ENCODE measurements around the gene GALNT18. TPM values are rescaled to one million over a fixed set of nuclear protein-coding genes. Genes with fewer than 3 reads are reported as not detected.

Gene GALNT18
- total RNA-seq, 2 experiments from 2014 or later = 6.8 to 7.4 TPM

DNA sequence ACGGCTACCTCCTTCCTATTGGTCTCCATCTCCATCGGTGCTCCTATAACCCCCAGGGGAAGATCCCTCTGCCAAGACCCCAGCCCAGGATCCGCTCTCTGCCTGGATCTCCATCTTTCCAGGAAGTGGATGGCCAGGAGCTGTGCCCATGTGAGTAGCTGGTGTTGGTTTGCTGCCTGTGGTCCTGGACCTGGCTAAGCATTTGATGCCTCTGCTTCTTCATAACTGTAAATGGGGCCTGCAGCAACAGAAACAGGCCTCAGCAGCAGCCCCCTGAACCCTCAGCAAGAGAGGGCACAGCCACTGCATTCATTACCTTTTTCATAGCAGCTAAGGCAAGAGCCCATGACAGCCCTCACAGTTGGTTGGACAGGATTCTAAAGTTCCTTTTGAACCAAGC, 242.1 kb downstream of the GALNT18 start:
- ChIA-PET CTCF (no interaction called here), POLR2A (interaction anchor here (0.7 kb wide), 1 partner anchor 19 kb away, joined by 3 read pairs; no protein-coding TSS in a partner anchor)
- ATAC-seq (no peak), DNase-seq (no peak)
- Mint-ChIP-seq H3K4me1 (ENCODE audit: low read depth) (no peaks in the 10 kb centered on the region), H3K27me3 (no peaks in the 10 kb centered on the region), H3K27ac (no peak overlapping the region), H3K4me3 (no peak overlapping the region), H3K9me3 (no peaks in the 10 kb centered on the region), H3K36me3 (ENCODE audit: low read depth) (no peaks in the 10 kb centered on the region)
- TF ChIP-seq, protein P1, sequence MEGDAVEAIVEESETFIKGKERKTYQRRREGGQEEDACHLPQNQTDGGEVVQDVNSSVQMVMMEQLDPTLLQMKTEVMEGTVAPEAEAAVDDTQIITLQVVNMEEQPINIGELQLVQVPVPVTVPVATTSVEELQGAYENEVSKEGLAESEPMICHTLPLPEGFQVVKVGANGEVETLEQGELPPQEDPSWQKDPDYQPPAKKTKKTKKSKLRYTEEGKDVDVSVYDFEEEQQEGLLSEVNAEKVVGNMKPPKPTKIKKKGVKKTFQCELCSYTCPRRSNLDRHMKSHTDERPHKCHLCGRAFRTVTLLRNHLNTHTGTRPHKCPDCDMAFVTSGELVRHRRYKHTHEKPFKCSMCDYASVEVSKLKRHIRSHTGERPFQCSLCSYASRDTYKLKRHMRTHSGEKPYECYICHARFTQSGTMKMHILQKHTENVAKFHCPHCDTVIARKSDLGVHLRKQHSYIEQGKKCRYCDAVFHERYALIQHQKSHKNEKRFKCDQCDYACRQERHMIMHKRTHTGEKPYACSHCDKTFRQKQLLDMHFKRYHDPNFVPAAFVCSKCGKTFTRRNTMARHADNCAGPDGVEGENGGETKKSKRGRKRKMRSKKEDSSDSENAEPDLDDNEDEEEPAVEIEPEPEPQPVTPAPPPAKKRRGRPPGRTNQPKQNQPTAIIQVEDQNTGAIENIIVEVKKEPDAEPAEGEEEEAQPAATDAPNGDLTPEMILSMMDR (IDR thresholded peaks at IDR 0.05) = no peak
- intact Hi-C loops (cut with micrococcal nuclease) = no loop called here

DNA sequence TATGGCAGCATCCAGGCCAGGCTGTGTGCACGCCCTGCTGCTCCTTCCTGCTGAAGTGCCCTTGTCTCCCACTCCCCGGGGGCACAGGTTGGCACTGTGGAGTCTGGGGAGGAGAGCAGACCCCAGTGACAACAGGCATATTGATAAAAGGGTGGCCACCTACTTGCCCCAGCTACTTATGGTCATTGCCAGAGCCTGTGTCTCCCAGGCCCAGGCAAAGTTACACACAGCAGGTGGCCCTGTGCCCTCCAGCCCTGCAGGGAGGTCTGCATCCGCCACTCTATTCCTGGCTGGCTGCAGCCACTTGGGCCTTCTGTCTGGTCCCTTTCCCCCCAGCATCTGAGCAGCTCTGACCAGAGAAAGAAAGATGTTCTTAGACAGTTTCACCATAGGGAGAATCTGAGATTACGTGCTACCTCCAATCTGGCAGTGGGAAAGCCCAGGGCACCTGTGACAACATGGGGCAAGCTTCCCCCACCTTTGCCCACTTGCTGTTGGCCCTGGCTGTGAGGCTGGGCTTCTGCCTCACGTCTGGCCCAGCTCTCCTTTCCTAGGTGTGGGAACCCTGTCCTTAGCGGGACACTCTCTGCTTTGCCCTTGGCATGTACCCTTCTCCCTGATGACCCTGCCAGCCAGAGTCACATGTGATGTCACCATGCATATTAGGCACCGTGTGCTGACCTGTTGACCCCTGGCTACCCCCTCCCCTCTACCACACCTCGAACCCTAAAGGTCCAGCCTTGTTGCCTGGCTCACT, 243.4 kb downstream of the GALNT18 start:
- H3K9me3 Mint-ChIP-seq = no peaks in the 10 kb centered on the region
- ATAC-seq (no peak), DNase-seq (no peak)
- H3K4me1 Mint-ChIP-seq (ENCODE audit: low read depth) = no peaks in the 10 kb centered on the region
- POLR2A ChIA-PET = no interaction called here
- no peaks in the 10 kb centered on the region for H3K36me3 Mint-ChIP-seq (ENCODE audit: low read depth)
- no peak overlapping the region for H3K4me3 Mint-ChIP-seq
- intact Hi-C loops (cut with micrococcal nuclease) = no loop called here
- no peaks in the 10 kb centered on the region for H3K27me3 Mint-ChIP-seq
- CTCF ChIA-PET = no interaction called here
- H3K27ac Mint-ChIP-seq = no peak overlapping the region
- TF ChIP-seq, protein P1 (IDR thresholded peaks at IDR 0.05) = no peak

DNA sequence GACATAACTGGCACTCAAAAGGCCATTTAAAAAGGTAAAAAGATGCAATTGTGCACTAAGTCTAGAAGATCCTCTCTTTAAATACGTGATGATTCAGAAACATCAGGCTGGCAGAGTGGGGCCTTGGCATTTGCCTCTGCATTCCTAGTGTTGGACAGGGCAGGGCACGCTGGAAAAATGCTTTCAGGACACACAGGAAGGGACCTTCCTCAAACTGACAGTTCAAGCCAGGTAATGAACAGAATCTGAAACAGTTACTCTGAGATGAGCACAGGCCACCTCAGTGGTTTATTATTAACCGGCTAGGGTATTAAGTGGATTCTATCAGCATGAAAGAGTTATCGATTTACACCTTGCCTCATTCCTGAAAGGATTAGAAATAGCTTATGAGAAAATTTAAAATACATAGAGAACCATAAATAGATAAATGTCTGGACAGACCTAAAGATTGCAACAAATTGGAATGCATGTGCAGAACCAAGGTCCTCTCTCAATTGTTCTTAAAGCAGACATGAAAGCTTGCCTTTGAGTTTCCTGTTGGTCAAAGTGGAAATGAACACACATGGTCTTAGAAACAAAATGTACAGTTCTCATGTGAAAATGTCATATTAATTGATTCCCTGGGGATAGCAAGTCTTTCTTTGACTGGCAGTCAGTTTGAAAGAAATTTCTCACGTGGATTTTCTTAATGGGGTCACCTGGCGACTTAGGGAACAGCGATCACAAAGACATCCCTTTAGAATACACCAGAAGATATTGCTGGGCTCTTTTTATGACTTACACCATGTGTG, 247.3 kb downstream of the GALNT18 start:
- no peaks in the 10 kb centered on the region for H3K9me3 Mint-ChIP-seq
- ChIA-PET CTCF (interaction anchor here (0.7 kb wide), 1 partner anchor 413 kb away, joined by 3 read pairs; no protein-coding TSS in a partner anchor), POLR2A (no interaction called here)
- ATAC-seq = no peak
- TF ChIP-seq, protein P1 (IDR thresholded peaks at IDR 0.05) = no peak
- DNase-seq = no peak
- H3K27ac Mint-ChIP-seq = no peak overlapping the region
- no peaks in the 10 kb centered on the region for H3K36me3 Mint-ChIP-seq (ENCODE audit: low read depth)
- no peak overlapping the region for H3K4me3 Mint-ChIP-seq
- no peaks in the 10 kb centered on the region for H3K27me3 Mint-ChIP-seq
- H3K4me1 Mint-ChIP-seq (ENCODE audit: low read depth) = no peaks in the 10 kb centered on the region
- intact Hi-C loops (cut with micrococcal nuclease) = no loop called here

DNA sequence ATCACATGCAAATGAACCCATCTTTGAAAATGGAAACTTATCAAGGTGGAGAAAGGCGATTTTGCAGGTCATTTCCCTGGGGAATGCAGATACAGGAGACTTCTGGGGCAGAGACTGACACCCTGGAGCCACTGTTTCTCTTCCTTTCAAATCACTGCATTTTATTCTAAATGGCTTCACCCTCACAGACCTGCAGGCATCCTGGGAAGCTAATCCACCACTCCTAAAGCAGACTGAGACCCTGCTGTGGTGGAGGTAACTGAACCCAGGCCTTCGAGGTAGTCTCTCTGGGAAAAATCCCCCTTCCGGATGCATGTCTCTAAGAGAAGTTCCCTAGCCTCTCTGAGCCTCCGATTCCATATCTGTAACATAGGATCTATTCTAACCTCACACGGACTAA, 247.9 kb downstream of the GALNT18 start:
- ChIA-PET CTCF (no interaction called here), POLR2A (no interaction called here)
- Mint-ChIP-seq H3K4me1 (ENCODE audit: low read depth) (no peaks in the 10 kb centered on the region), H3K36me3 (ENCODE audit: low read depth) (no peaks in the 10 kb centered on the region), H3K27ac (no peak overlapping the region), H3K27me3 (no peaks in the 10 kb centered on the region), H3K9me3 (no peaks in the 10 kb centered on the region), H3K4me3 (no peak overlapping the region)
- intact Hi-C loops (cut with micrococcal nuclease) = no loop called here
- no peak for ATAC-seq
- TF ChIP-seq, protein P1 (IDR thresholded peaks at IDR 0.05) = no peak
- no peak for DNase-seq

DNA sequence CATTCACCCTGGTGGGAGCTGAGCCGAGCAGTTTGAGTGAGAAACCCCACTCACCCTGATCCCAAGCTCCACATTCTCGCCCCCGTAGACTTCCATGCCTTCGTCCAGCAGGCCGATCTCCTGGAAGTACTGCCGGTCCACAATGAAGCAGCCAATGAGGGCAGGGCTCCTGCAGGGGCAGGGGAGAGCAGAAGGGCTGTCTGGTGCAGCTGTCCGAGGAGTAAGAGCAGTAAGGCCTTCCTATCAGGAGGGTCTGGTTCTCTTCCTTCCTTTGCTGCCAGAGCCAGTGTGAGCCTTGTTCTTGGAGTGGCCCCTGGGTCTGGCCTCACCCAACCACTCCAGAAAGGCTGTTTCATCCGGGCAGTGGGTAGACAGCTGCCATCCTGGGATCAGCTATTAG, 249.3 kb downstream of the GALNT18 start:
- no peak overlapping the region for H3K4me3 Mint-ChIP-seq
- H3K4me1 Mint-ChIP-seq (ENCODE audit: low read depth) = no peaks in the 10 kb centered on the region
- TF ChIP-seq, protein P1 (IDR thresholded peaks at IDR 0.05) = no peak
- ATAC-seq = no peak
- H3K27me3 Mint-ChIP-seq = no peaks in the 10 kb centered on the region
- DNase-seq = no peak
- CTCF ChIA-PET = no interaction called here
- no peaks in the 10 kb centered on the region for H3K36me3 Mint-ChIP-seq (ENCODE audit: low read depth)
- H3K9me3 Mint-ChIP-seq = no peaks in the 10 kb centered on the region
- POLR2A ChIA-PET = no interaction called here
- H3K27ac Mint-ChIP-seq = no peak overlapping the region
- intact Hi-C loops (cut with micrococcal nuclease) = no loop called here
